IMR-90 (cell line): ENCODE results near the gene KMT5C. TPM values are rescaled to one million over a fixed set of nuclear protein-coding genes. Genes with fewer than 3 reads are reported as not detected.

Source experiments
- ATAC-seq: fragments of 200-7000 bp; cut with Tn5 transposase; 2 replicates; pipeline ENCODE4 v1.9.1; 2020; ENCODE audit warnings: low read depth, mild to moderate bottlenecking, moderate library complexity
- BruUV-seq: library from RNA; stranded (reverse); fragments of 400-500 nt; replicated peaks from 2 replicates; lab custom pipeline; 2021; lab: Mats Ljungman, UMichigan
- CTCF ChIA-PET: fragments of 300-600 bp; formaldehyde crosslinking; extraction: SDS; loops from one replicate; lab custom pipeline; 2021; ENCODE audit warnings: antibody characterized with exemption; lab: Yijun Ruan, JAX
- POLR2A ChIA-PET: fragments of 300-600 bp; sonication (Branson Sonifier 250); formaldehyde crosslinking; loops from one replicate; lab custom pipeline; 2022; ENCODE audit warnings: antibody characterized with exemption; ENCODE audit not compliant: unreplicated experiment; lab: Charles Lee
- DNase-seq: peaks from one replicate; pipeline ENCODE4 v3.0.0; 2013
- H2AFZ ChIP-seq: replicated peaks from 2 replicates; pipeline ENCODE3; 2013; ENCODE audit warnings: low read length, mild to moderate bottlenecking; ENCODE audit not compliant: poor library complexity
- H2AK5ac ChIP-seq: 2 replicates; pipeline ENCODE4 v1.6.1; 2013; ENCODE audit warnings: low read depth, low read length, inconsistent platforms
- H2AK9ac ChIP-seq: replicated peaks from 2 replicates; pipeline ENCODE3; 2013; ENCODE audit warnings: mild to moderate bottlenecking, low read depth, low read length, moderate library complexity; ENCODE audit not compliant: poor library complexity
- H2BK120ac ChIP-seq: 2 replicates; pipeline ENCODE4 v1.6.1; 2013; ENCODE audit warnings: low read depth, low read length, inconsistent platforms
- H2BK15ac ChIP-seq: 3 replicates; pipeline ENCODE4 v1.6.1; 2013; ENCODE audit warnings: low read depth, low read length, inconsistent platforms
- H2BK20ac ChIP-seq: 2 replicates; pipeline ENCODE4 v1.6.1; 2013; ENCODE audit warnings: low read depth, mild to moderate bottlenecking, inconsistent platforms, low read length, moderate library complexity
- H2BK5ac ChIP-seq: 2 replicates; pipeline ENCODE4 v1.6.1; 2013; ENCODE audit warnings: mild to moderate bottlenecking, low read depth, low read length, inconsistent platforms; ENCODE audit not compliant: poor library complexity, severe bottlenecking
- H3K14ac ChIP-seq: replicated peaks from 2 replicates; pipeline ENCODE4 v1.6.1; 2013; ENCODE audit warnings: low read depth, low read length, inconsistent platforms
- H3K18ac ChIP-seq: 2 replicates; pipeline ENCODE4 v1.6.1; 2013; ENCODE audit warnings: low read depth, low read length, control low read depth
- H3K23ac ChIP-seq: 2 replicates; pipeline ENCODE4 v1.6.1; 2013; ENCODE audit warnings: low read depth, low read length, inconsistent platforms
- H3K27ac ChIP-seq: 2 replicates; pipeline ENCODE4 v1.5.1; 2013; ENCODE audit warnings: mild to moderate bottlenecking, control low read depth, low read length; ENCODE audit not compliant: insufficient read depth
- H3K27me3 ChIP-seq: 2 replicates; pipeline ENCODE4 v1.6.1; 2013; ENCODE audit warnings: low read length; ENCODE audit not compliant: control insufficient read depth, insufficient read depth
- H3K36me3 ChIP-seq: 2 replicates; pipeline ENCODE4 v1.6.1; 2013; ENCODE audit warnings: low read length, mixed read lengths; ENCODE audit not compliant: control insufficient read depth, insufficient read depth
- H3K4ac ChIP-seq: 2 replicates; pipeline ENCODE4 v1.6.1; 2013; ENCODE audit warnings: low read depth, low read length, inconsistent platforms
- H3K4me1 ChIP-seq: 2 replicates; pipeline ENCODE4 v1.6.1; 2013; ENCODE audit warnings: low read length, mixed read lengths; ENCODE audit not compliant: control insufficient read depth, insufficient read depth
- H3K4me2 ChIP-seq: 2 replicates; pipeline ENCODE4 v1.6.1; 2013; ENCODE audit warnings: low read depth, mild to moderate bottlenecking, control low read depth, low read length, moderate library complexity
- H3K4me3 ChIP-seq: 2 replicates; pipeline ENCODE4 v1.5.1; 2013; ENCODE audit warnings: low read depth, mild to moderate bottlenecking, control low read depth, low read length, moderate library complexity; ENCODE audit not compliant: insufficient read depth
- H3K56ac ChIP-seq: 2 replicates; pipeline ENCODE4 v1.6.1; 2013; ENCODE audit warnings: low read length, inconsistent platforms; ENCODE audit not compliant: insufficient read depth; ENCODE audit errors: extremely low read depth
- H3K79me1 ChIP-seq, 2 experiments: 2 replicates each; pipeline ENCODE4 v1.6.1; 2013; ENCODE audit warnings: low read length in 2 of 2, inconsistent platforms in 1 of 2, low read depth in 1 of 2
- H3K9ac ChIP-seq: 2 replicates; pipeline ENCODE4 v1.6.1; 2013; ENCODE audit warnings: low read depth, low read length, control low read depth
- H3K9me1 ChIP-seq: 2 replicates; pipeline ENCODE4 v1.6.1; 2013; ENCODE audit warnings: low read length, inconsistent platforms; ENCODE audit not compliant: insufficient read depth
- H3K9me3 ChIP-seq: 2 replicates; pipeline ENCODE4 v1.6.1; 2013; ENCODE audit warnings: low read length; ENCODE audit not compliant: control insufficient read depth, insufficient read depth
- H4K20me1 ChIP-seq: 2 replicates; pipeline ENCODE4 v1.6.1; 2013; ENCODE audit warnings: low read length, inconsistent platforms; ENCODE audit not compliant: insufficient read depth
- H4K5ac ChIP-seq: 2 replicates; pipeline ENCODE4 v1.6.1; 2013; ENCODE audit warnings: mild to moderate bottlenecking, low read depth, low read length, control low read depth
- H4K8ac ChIP-seq, 2 experiments: 2 replicates each; pipeline ENCODE4 v1.6.1; 2013; ENCODE audit warnings: low read depth in 2 of 2, low read length in 2 of 2, control low read depth in 1 of 2, inconsistent platforms in 1 of 2
- H4K91ac ChIP-seq: 2 replicates; pipeline ENCODE4 v1.6.1; 2013; ENCODE audit warnings: low read depth, low read length, inconsistent platforms; ENCODE audit not compliant: insufficient read depth
- BHLHE40 ChIP-seq: fragments of 150-350 bp; IDR thresholded peaks from 2 replicates; pipeline ENCODE4 v1.6.1; 2016; ENCODE audit warnings: mild to moderate bottlenecking, low read depth, low read length
- CEBPB ChIP-seq: IDR thresholded peaks from 2 replicates; pipeline ENCODE4 v1.6.1; 2012; ENCODE audit warnings: low read depth, low read length, improper control_type of control experiment
- CHD1 ChIP-seq: IDR thresholded peaks from 2 replicates; pipeline ENCODE4 v1.6.1; 2012; ENCODE audit warnings: low read depth, low read length, improper control_type of control experiment
- FOS ChIP-seq: fragments of 150-350 bp; IDR thresholded peaks from 2 replicates; pipeline ENCODE4 v1.6.1; 2016; ENCODE audit warnings: low read depth, low read length
- MAFK ChIP-seq: IDR thresholded peaks from 2 replicates; pipeline ENCODE4 v1.6.1; 2012; ENCODE audit warnings: low read depth, low read length, improper control_type of control experiment
- MAZ ChIP-seq: IDR thresholded peaks from 2 replicates; pipeline ENCODE4 v1.6.1; 2012; ENCODE audit warnings: low read depth, mild to moderate bottlenecking, low read length, improper control_type of control experiment, moderate library complexity, borderline replicate concordance
- MXI1 ChIP-seq: IDR thresholded peaks from 2 replicates; pipeline ENCODE4 v1.6.1; 2012; ENCODE audit warnings: low read depth, mild to moderate bottlenecking, low read length, moderate library complexity, borderline replicate concordance
- NFE2L2 ChIP-seq: fragments of 150-350 bp; IDR thresholded peaks from 2 replicates; pipeline ENCODE4 v1.6.1; 2016; ENCODE audit warnings: low read depth, mild to moderate bottlenecking, low read length
- POLR2A ChIP-seq: IDR thresholded peaks from 2 replicates; pipeline ENCODE4 v1.6.1; 2012; ENCODE audit warnings: mild to moderate bottlenecking, low read depth, low read length
- RAD21 ChIP-seq: IDR thresholded peaks from 2 replicates; pipeline ENCODE4 v1.6.1; 2012; ENCODE audit warnings: low read length, improper control_type of control experiment
- RCOR1 ChIP-seq: IDR thresholded peaks from 2 replicates; pipeline ENCODE4 v1.6.1; 2012; ENCODE audit warnings: mild to moderate bottlenecking, low read length, improper control_type of control experiment; ENCODE audit not compliant: insufficient replicate concordance
- SMC3 ChIP-seq: fragments of 150-350 bp; IDR thresholded peaks from 2 replicates; pipeline ENCODE4 v1.6.1; 2016; ENCODE audit warnings: low read depth, mild to moderate bottlenecking, antibody characterized with exemption, low read length, moderate library complexity
- WGBS, 2 experiments: methylation state at CpG; one replicate each; pipeline versions ENCODE4 v1.1.5 to v1.1.7; 2013; ENCODE audit warnings: missing lambda C conversion rate in 2 of 2; ENCODE audit not compliant: insufficient read length in 1 of 2; ENCODE audit errors: extremely low coverage in 2 of 2; 5-methylcytosine and 5-hydroxymethylcytosine counted together
- dilution Hi-C: fragments of 300-500 bp; cut with HindIII; formaldehyde crosslinking; loops from one replicate; pipeline ENCODE4 v1.14.3; 2018; ENCODE audit warnings: low sequenced_read_pairs; ENCODE audit not compliant: unreplicated experiment
- in situ Hi-C: fragments of 300-500 bp; cut with MboI; formaldehyde crosslinking; loops from 3 replicates; pipeline ENCODE4 v1.14.3; 2019; ENCODE audit warnings: low sequenced_read_pairs, inconsistent platforms, mixed read lengths
- intact Hi-C: fragments of 100-400 bp; cut with micrococcal nuclease; formaldehyde crosslinking; loops from 2 replicates; pipeline ENCODE4 v1.10.0; 2022
- polyA plus RNA-seq, 3 experiments: library from polyadenylated mRNA; depleted of rRNA; stranded (reverse); fragments of >200 nt; gene quantifications; 2 replicates each; pipeline ENCODE4 v1.2.3, GENCODE V29; 2012; ENCODE audit warnings: low replicate concordance in 1 of 3
- total RNA-seq: library from RNA; depleted of rRNA; stranded (reverse); fragments of >200 nt; gene quantifications from 2 replicates; pipeline ENCODE4 v1.2.3, GENCODE V29; 2012
- TF ChIP-seq, protein P1 (sequence below): fragments of 150-350 bp; IDR thresholded peaks from 2 replicates; pipeline ENCODE4 v1.6.1; 2016; ENCODE audit warnings: low read depth, mild to moderate bottlenecking, low read length, moderate library complexity, borderline replicate concordance
- TF ChIP-seq, protein P2 (sequence below): fragments of 150-350 bp; IDR thresholded peaks from 2 replicates; pipeline ENCODE4 v1.6.1; 2017; ENCODE audit warnings: mild to moderate bottlenecking, antibody characterized with exemption, low read length, low read depth

The KMT5C gene
- total and polyA plus RNA-seq, 2 of the 4 experiments (the other 2 are of a cell fraction), result 1.8 to 5.9 TPM

DNA sequence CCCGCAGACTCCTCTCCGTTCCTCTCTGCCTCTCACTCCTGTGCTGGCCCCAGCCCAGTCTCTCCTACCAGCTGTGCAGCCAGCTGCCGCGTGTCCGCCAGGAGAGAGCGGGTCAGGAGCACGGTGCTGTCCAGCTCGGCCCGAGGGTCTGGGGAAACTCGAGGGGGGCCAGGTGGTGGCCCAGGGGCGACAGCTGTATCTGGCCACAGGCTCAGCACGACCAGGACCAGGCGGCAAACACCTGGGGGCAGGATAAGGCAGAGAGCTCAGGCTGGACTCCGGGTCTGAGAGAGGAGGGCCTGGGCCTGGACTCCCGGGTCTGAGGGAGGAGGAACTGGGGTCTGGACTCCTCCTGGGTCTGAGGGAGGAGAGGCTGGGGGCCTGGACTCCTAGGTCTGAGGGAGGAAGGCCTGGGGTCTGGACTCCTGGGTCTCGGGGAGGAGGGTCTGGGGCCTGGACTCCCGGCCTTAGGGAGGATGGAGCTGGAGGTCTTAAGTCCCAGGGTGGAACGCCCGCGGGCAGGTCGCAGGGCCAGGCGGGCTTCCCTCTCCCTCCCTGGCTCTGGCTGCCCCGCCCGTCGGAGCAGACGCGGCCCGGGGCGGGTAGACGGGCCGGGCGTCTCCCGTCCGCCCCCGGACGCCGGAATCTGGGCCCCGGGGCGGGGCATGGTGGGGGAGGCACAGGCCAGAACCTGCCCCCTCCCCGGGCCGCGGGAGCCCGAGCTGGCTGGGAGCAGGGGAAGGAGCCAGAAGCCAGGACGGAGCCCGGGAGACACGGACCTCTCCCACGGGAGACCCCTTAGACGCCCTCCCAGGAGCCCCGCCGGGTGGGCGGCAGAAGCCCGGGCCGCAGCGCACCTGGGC lies 29.3 kb downstream of the KMT5C start:
- no peaks in the 10 kb centered on the region for H3K9me3 ChIP-seq
- BruUV-seq, result no TSS peak
- H3K18ac ChIP-seq, result peak overlapping the region; percentile 33; the same call in 1 of the 2 replicates
- no peak overlapping the region for H2BK20ac ChIP-seq
- H3K27me3 ChIP-seq, result no peaks in the 10 kb centered on the region
- H3K9me1 ChIP-seq, result peaks cover 11% of the 10 kb centered on the region; the same call in 1 of the 2 replicates
- H3K23ac ChIP-seq, result peak overlapping the region; percentile 64
- peak overlapping the region; percentile 82 for H4K5ac ChIP-seq
- 28% methylated on average over 7 of the region's 54 CpGs; no CpG with 5 or more reads in 1 of the 2 experiments for WGBS, 2 experiments
- peak overlapping the region; percentile 80 for H2AFZ ChIP-seq
- peak overlapping the region; percentile 78 for H3K27ac ChIP-seq
- peak overlapping the region; percentile 89 for H3K14ac ChIP-seq
- ChIA-PET POLR2A (interaction anchor here (0.6 to 1.4 kb wide), 3 partner anchors 15 to 228 kb away, joined by 3 to 5 read pairs (median 4); partner anchors contain the start of genes TMEM238 and UBE2S), CTCF (no interaction called here)
- peak overlapping the region; percentile 83 for H3K4me2 ChIP-seq
- dilution Hi-C loops, result no loop called here
- peak overlapping the region; percentile 72 for H3K9ac ChIP-seq
- peak overlapping the region; percentile 65 for H3K56ac ChIP-seq
- H2BK15ac ChIP-seq, result no peak overlapping the region
- peaks cover 36% of the 10 kb centered on the region for H3K4me1 ChIP-seq
- DNase-seq (peak; percentile 49), ATAC-seq (peak; percentile 67)
- H2BK120ac ChIP-seq, result peak overlapping the region; percentile 52
- H3K79me1 ChIP-seq, result peaks cover 5 to 54% of the 10 kb centered on the region in 2 experiments; a peak in 3 of 4 replicates
- H3K4ac ChIP-seq, result peak overlapping the region; percentile 92
- peak overlapping the region; percentile 68 for H4K91ac ChIP-seq
- H2BK5ac ChIP-seq, result peak overlapping the region; percentile 63
- peak overlapping the region; percentile 99 for H2AK9ac ChIP-seq
- H3K4me3 ChIP-seq, result peak overlapping the region; percentile 73
- H2AK5ac ChIP-seq, result peak overlapping the region; percentile 70; the same call in 1 of the 2 replicates
- H4K20me1 ChIP-seq, result peaks cover 49% of the 10 kb centered on the region
- intact Hi-C loops, result no loop called here
- H4K8ac ChIP-seq, result peak overlapping the region; percentile 75 to 80
- peaks cover 26% of the 10 kb centered on the region for H3K36me3 ChIP-seq
- in situ Hi-C loops, result no loop called here
- TF ChIP-seq RAD21 (no peak), MAFK (no peak), CHD1 (peak; percentile 36; the same call in 1 of the 2 replicates), CEBPB (no peak), FOS (no peak), SMC3 (no peak), MXI1 (peak; percentile 12; the same call in 1 of the 2 replicates), MAZ (peak; percentile 96), POLR2A (peak; percentile 66), RCOR1 (no peak), NFE2L2 (no peak), BHLHE40 (no peak)
- TF ChIP-seq, protein P1, sequence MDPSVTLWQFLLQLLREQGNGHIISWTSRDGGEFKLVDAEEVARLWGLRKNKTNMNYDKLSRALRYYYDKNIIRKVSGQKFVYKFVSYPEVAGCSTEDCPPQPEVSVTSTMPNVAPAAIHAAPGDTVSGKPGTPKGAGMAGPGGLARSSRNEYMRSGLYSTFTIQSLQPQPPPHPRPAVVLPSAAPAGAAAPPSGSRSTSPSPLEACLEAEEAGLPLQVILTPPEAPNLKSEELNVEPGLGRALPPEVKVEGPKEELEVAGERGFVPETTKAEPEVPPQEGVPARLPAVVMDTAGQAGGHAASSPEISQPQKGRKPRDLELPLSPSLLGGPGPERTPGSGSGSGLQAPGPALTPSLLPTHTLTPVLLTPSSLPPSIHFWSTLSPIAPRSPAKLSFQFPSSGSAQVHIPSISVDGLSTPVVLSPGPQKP, result no peak
- TF ChIP-seq, protein P2, sequence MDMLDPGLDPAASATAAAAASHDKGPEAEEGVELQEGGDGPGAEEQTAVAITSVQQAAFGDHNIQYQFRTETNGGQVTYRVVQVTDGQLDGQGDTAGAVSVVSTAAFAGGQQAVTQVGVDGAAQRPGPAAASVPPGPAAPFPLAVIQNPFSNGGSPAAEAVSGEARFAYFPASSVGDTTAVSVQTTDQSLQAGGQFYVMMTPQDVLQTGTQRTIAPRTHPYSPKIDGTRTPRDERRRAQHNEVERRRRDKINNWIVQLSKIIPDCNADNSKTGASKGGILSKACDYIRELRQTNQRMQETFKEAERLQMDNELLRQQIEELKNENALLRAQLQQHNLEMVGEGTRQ, result no peak
